GM12873 (cell line): ENCODE measurements around the gene PTGER3.

Source experiments
- CTCF ChIP-seq: IDR thresholded peaks from 2 replicates; pipeline ENCODE4 v1.5.1; 2012; ENCODE audit warnings: low read depth, mild to moderate bottlenecking, moderate library complexity, low read length, control low read depth; ENCODE audit not compliant: insufficient read depth; ENCODE audit errors: missing control alignments

Gene PTGER3

GRCh38 chr1:70987497-70987896 is 60.1 kb downstream of the PTGER3 start:
- TF ChIP-seq CTCF = no peak

- no peak for TF ChIP-seq CTCF
These were observed 67.3 kb downstream of the PTGER3 start for GRCh38 chr1:70980361-70980760.

- no peak for TF ChIP-seq CTCF
These were observed 67.7 kb downstream of the PTGER3 start for GRCh38 chr1:70979881-70980280.

- TF ChIP-seq CTCF = no peak
These were observed 68.3 kb downstream of the PTGER3 start for GRCh38 chr1:70979313-70979712.

- no peak for TF ChIP-seq CTCF
These were observed 69.0 kb downstream of the PTGER3 start for GRCh38 chr1:70978623-70979022.

- TF ChIP-seq CTCF = no peak
These were observed 70.0 kb downstream of the PTGER3 start for GRCh38 chr1:70977575-70977974.

- no peak for TF ChIP-seq CTCF
These were observed 70.6 kb downstream of the PTGER3 start for GRCh38 chr1:70977041-70977440.

- TF ChIP-seq CTCF = no peak
These were observed 73.9 kb downstream of the PTGER3 start for GRCh38 chr1:70973754-70974153.
